ENCODE data around the gene CCDC92.

CCDC92 gene

GRCh38 chr12:123997033-123997822, 24.6 kb upstream of the CCDC92 start:
- Histone ChIP-seq H4K20me1 (ENCODE audit: control insufficient read depth, insufficient read depth, low read depth, low read length) (peaks cover 3% of the 10 kb centered on the region; the same call in 1 of the 2 replicates), H3K9me2 (replicated peaks; ENCODE audit: control insufficient read depth, low read length) (no peaks in the 10 kb centered on the region), H3K4me3 (ENCODE audit: low read length) (no peak overlapping the region), H3K79me2 (ENCODE audit: control insufficient read depth, low read length) (peaks cover 28% of the 10 kb centered on the region), H3K27ac (ENCODE audit: low read depth, low read length) (no peak overlapping the region), H3K4me2 (ENCODE audit: low read length) (no peak overlapping the region), H3F3A (ENCODE audit: control insufficient read depth, insufficient read depth) (no peaks in the 10 kb centered on the region), H3K27me3 (ENCODE audit: control insufficient read depth, low read length) (no peaks in the 10 kb centered on the region), H3K36me3 (ENCODE audit: control insufficient read depth, low read length) (peaks cover 74% of the 10 kb centered on the region), H3K4me1 (ENCODE audit: control insufficient read depth, low read length) (peaks cover 5% of the 10 kb centered on the region), H3K9me3 (ENCODE audit: control insufficient read depth, insufficient read depth, low read length) (no peaks in the 10 kb centered on the region)
- TF ChIP-seq EZH2phosphoT487 (IDR thresholded peaks at IDR 0.05; ENCODE audit: borderline replicate concordance, low read length) (no peak), CTCF (IDR thresholded peaks at IDR 0.05; ENCODE audit: low read depth, low read length, poor library complexity, severe bottlenecking) (no peak)

GRCh38 chr12:123996581-123996980, 23.9 kb upstream of the CCDC92 start:
- TF ChIP-seq CTCF (IDR thresholded peaks at IDR 0.05; ENCODE audit: low read depth, low read length, poor library complexity, severe bottlenecking): no peak
- no peak for TF ChIP-seq EZH2phosphoT487 (IDR thresholded peaks at IDR 0.05; ENCODE audit: borderline replicate concordance, low read length)
- Histone ChIP-seq H4K20me1 (ENCODE audit: control insufficient read depth, insufficient read depth, low read depth, low read length) (peaks cover 3% of the 10 kb centered on the region; the same call in 1 of the 2 replicates), H3K27me3 (ENCODE audit: control insufficient read depth, low read length) (no peaks in the 10 kb centered on the region), H3K9me3 (ENCODE audit: control insufficient read depth, insufficient read depth, low read length) (no peaks in the 10 kb centered on the region), H3K4me1 (ENCODE audit: control insufficient read depth, low read length) (peaks cover 5% of the 10 kb centered on the region), H3K27ac (ENCODE audit: low read depth, low read length) (no peak overlapping the region), H3F3A (ENCODE audit: control insufficient read depth, insufficient read depth) (no peaks in the 10 kb centered on the region), H3K36me3 (ENCODE audit: control insufficient read depth, low read length) (peaks cover 78% of the 10 kb centered on the region), H3K4me3 (ENCODE audit: low read length) (no peak overlapping the region), H3K79me2 (ENCODE audit: control insufficient read depth, low read length) (peaks cover 28% of the 10 kb centered on the region), H3K4me2 (ENCODE audit: low read length) (no peak overlapping the region), H3K9me2 (replicated peaks; ENCODE audit: control insufficient read depth, low read length) (no peaks in the 10 kb centered on the region)

GRCh38 chr12:123995023-123995748, 22.6 kb upstream of the CCDC92 start:
- no peak overlapping the region for H3K4me3 ChIP-seq (ENCODE audit: low read length)
- H3K79me2 ChIP-seq (ENCODE audit: control insufficient read depth, low read length): peaks cover 28% of the 10 kb centered on the region
- no peak overlapping the region for H3K4me2 ChIP-seq (ENCODE audit: low read length)
- H3K27ac ChIP-seq (ENCODE audit: low read depth, low read length): no peak overlapping the region
- peaks cover 5% of the 10 kb centered on the region for H3K4me1 ChIP-seq (ENCODE audit: control insufficient read depth, low read length)
- peaks cover 3% of the 10 kb centered on the region; the same call in 1 of the 2 replicates for H4K20me1 ChIP-seq (ENCODE audit: control insufficient read depth, insufficient read depth, low read depth, low read length)
- TF ChIP-seq CTCF (IDR thresholded peaks at IDR 0.05; ENCODE audit: low read depth, low read length, poor library complexity, severe bottlenecking) (no peak), EZH2phosphoT487 (IDR thresholded peaks at IDR 0.05; ENCODE audit: borderline replicate concordance, low read length) (no peak)
- no peaks in the 10 kb centered on the region for H3K27me3 ChIP-seq (ENCODE audit: control insufficient read depth, low read length)
- no peaks in the 10 kb centered on the region for H3K9me3 ChIP-seq (ENCODE audit: control insufficient read depth, insufficient read depth, low read length)
- peaks cover 80% of the 10 kb centered on the region for H3K36me3 ChIP-seq (ENCODE audit: control insufficient read depth, low read length)
- no peaks in the 10 kb centered on the region for H3K9me2 ChIP-seq (replicated peaks; ENCODE audit: control insufficient read depth, low read length)
- H3F3A ChIP-seq (ENCODE audit: control insufficient read depth, insufficient read depth): no peaks in the 10 kb centered on the region
